CD4-positive, alpha-beta T cell treated with Interleukin-15 for 4 hours (primary cell): ENCODE data around the gene WRAP53.

Experiments
- DNase-seq: peaks from one replicate; pipeline ENCODE4 v3.0.0-alpha.2; 2020; ENCODE audit warnings: low spot score

The WRAP53 gene

GRCh38 chr17:7745748-7746470 is 57.6 kb downstream of the WRAP53 start:
- DNase-seq = no peak

- no peak for DNase-seq
Observed at GRCh38 chr17:7747635-7748071, 59.4 kb downstream of the WRAP53 start.

GRCh38 chr17:7748076-7748775 is 59.9 kb downstream of the WRAP53 start:
- DNase-seq = no peak

GRCh38 chr17:7750321-7750821 is 62.1 kb downstream of the WRAP53 start:
- DNase-seq = no peak
